A549 (cell line): Measurements from ENCODE around the gene ZNF385B. TPM values are rescaled to one million over a fixed set of nuclear protein-coding genes. Genes with fewer than 3 reads are reported as not detected.

Experiments used
- ATAC-seq, 2 experiments: fragments of 200-7000 bp in 1 of 2; fragments of >200 bp in 1 of 2; cut with Nextera tagmentation in 1 of 2; cut with Tn5 transposase in 1 of 2; 3 replicates each; pipeline versions ENCODE4 v1.8.0 to v1.9.1; 2018 to 2020; ENCODE audit warnings: mild to moderate bottlenecking in 1 of 2, moderate library complexity in 1 of 2
- CTCF ChIA-PET: fragments of 300-600 bp; sonication (Branson Sonifier 250); formaldehyde crosslinking; extraction: SDS; loops from one replicate; lab custom pipeline; 2021; ENCODE audit warnings: antibody characterized with exemption, inconsistent platforms; lab: Yijun Ruan, JAX
- POLR2A ChIA-PET: fragments of 350-600 bp; formaldehyde crosslinking; extraction: SDS; loops from one replicate; lab custom pipeline; 2021; ENCODE audit warnings: antibody characterized with exemption, inconsistent platforms; lab: Yijun Ruan, JAX
- DNase-seq, 2 experiments: peaks; one replicate each; pipeline versions ENCODE4 v3.0.0 to v3.0.0-alpha.2; 2011 to 2016; ENCODE audit warnings: low read depth in 1 of 2, low spot score in 1 of 2
- FAIRE-seq: peaks from 2 replicates; lab custom pipeline; 2011; peaks lifted over from hg19 to GRCh38; lab: Jason Lieb, UNC
- H3K27ac ChIP-seq, 2 experiments: fragments of >200 bp; sonication (Bioruptor Twin); formaldehyde crosslinking; 3 replicates each; pipeline ENCODE4 v1.5.1; 2016 to 2017
- H3K4me1 ChIP-seq: fragments of >200 bp; sonication (Bioruptor Twin); formaldehyde crosslinking; 3 replicates; pipeline ENCODE4 v1.6.1; 2016
- H3K4me2 ChIP-seq: fragments of >200 bp; sonication (Bioruptor Twin); formaldehyde crosslinking; 3 replicates; pipeline ENCODE4 v1.6.1; 2016
- H3K4me3 ChIP-seq: fragments of >200 bp; sonication (Bioruptor Twin); formaldehyde crosslinking; 3 replicates; pipeline ENCODE4 v1.5.1; 2016
- H3K9me3 ChIP-seq: fragments of >200 bp; sonication (Bioruptor Twin); formaldehyde crosslinking; 3 replicates; pipeline ENCODE4 v1.6.1; 2016
- CTCF ChIP-seq: fragments of >200 bp; sonication (Bioruptor Twin); formaldehyde crosslinking; IDR thresholded peaks from 3 replicates; pipeline ENCODE4 v1.5.1; 2016
- E2F6 ChIP-seq: IDR thresholded peaks from 2 replicates; pipeline ENCODE4 v1.6.1; 2012; ENCODE audit warnings: low read depth, borderline replicate concordance
- EP300 ChIP-seq, 2 experiments: fragments of >200 bp; sonication (Bioruptor Twin); formaldehyde crosslinking; IDR thresholded peaks; 2 replicates in 1 of 2; 3 replicates in 1 of 2; pipeline ENCODE4 v1.6.1; 2016 to 2017
- FOSL2 ChIP-seq, 2 experiments: fragments of 450-650 bp in 1 of 2; fragments of >200 bp in 1 of 2; sonication (Bioruptor Twin) in 1 of 2; formaldehyde crosslinking; IDR thresholded peaks; 2 replicates each; pipeline versions ENCODE4 v1.5.0 to v1.6.1; 2016 to 2020; ENCODE audit warnings: mild to moderate bottlenecking in 1 of 2, moderate library complexity in 1 of 2
- FOXS1 ChIP-seq: fragments of 250-450 bp; sonication (Bioruptor Pico); IDR thresholded peaks from 2 replicates; pipeline ENCODE4 v1.5.0; 2020; ENCODE audit warnings: mild to moderate bottlenecking, moderate library complexity
- HDAC2 ChIP-seq: fragments of 200-600 bp; sonication (generic); IDR thresholded peaks from 2 replicates; pipeline ENCODE4 v1.6.1; 2016
- HEYL ChIP-seq: fragments of 250-450 bp; sonication (Bioruptor Pico); IDR thresholded peaks from 2 replicates; pipeline ENCODE4 v1.8.0; 2021; ENCODE audit warnings: mild to moderate bottlenecking, moderate library complexity
- HMGXB4 ChIP-seq: fragments of 250-450 bp; sonication (Bioruptor Pico); IDR thresholded peaks from 2 replicates; pipeline ENCODE4 v1.5.0; 2021; ENCODE audit warnings: mild to moderate bottlenecking, moderate library complexity, borderline replicate concordance
- HOXB5 ChIP-seq: fragments of 250-450 bp; sonication (Bioruptor Pico); IDR thresholded peaks from 2 replicates; pipeline ENCODE4 v1.5.0; 2020; ENCODE audit warnings: mild to moderate bottlenecking, moderate library complexity
- JUN ChIP-seq, 2 experiments: fragments of >200 bp; sonication (Bioruptor Twin); formaldehyde crosslinking; IDR thresholded peaks; 2 replicates in 1 of 2; 3 replicates in 1 of 2; pipeline ENCODE4 v1.6.1; 2016 to 2017
- MAFK ChIP-seq: fragments of 450-650 bp; IDR thresholded peaks from 2 replicates; pipeline ENCODE4 v1.6.1; 2014; ENCODE audit not compliant: partially characterized antibody
- MYC ChIP-seq: IDR thresholded peaks from 2 replicates; pipeline ENCODE4 v1.6.1; 2012; ENCODE audit warnings: mild to moderate bottlenecking, inconsistent platforms, low read length, improper control_type of control experiment, borderline replicate concordance
- NFE2L2 ChIP-seq: fragments of 150-350 bp; conservative IDR thresholded peaks from 2 replicates; pipeline ENCODE4 v1.6.1; 2014; ENCODE audit warnings: low read length
- PHF8 ChIP-seq: fragments of 200-600 bp; sonication (generic); IDR thresholded peaks from 2 replicates; pipeline ENCODE4 v1.6.1; 2016; ENCODE audit warnings: low read depth, mild to moderate bottlenecking, antibody characterized with exemption, moderate library complexity, borderline replicate concordance
- POLR2AphosphoS2 ChIP-seq: conservative IDR thresholded peaks from 2 replicates; pipeline ENCODE4 v1.6.1; 2012; ENCODE audit warnings: low read length, improper control_type of control experiment, inconsistent platforms
- RAD21 ChIP-seq, 2 experiments: fragments of >200 bp in 1 of 2; sonication (Bioruptor Twin) in 1 of 2; formaldehyde crosslinking in 1 of 2; IDR thresholded peaks in 1 of 2; conservative IDR thresholded peaks in 1 of 2; 2 replicates in 1 of 2; 3 replicates in 1 of 2; pipeline ENCODE4 v1.6.1; 2012 to 2018; ENCODE audit warnings: inconsistent platforms in 1 of 2
- SMC3 ChIP-seq: fragments of >200 bp; sonication (Bioruptor Twin); formaldehyde crosslinking; IDR thresholded peaks from 3 replicates; pipeline ENCODE4 v1.6.1; 2018; ENCODE audit warnings: inconsistent platforms
- SREBF2 ChIP-seq: fragments of 450-650 bp; IDR thresholded peaks from 2 replicates; pipeline ENCODE4 v1.6.1; 2014; ENCODE audit warnings: mild to moderate bottlenecking, moderate library complexity
- USF2 ChIP-seq: fragments of 450-650 bp; IDR thresholded peaks from 2 replicates; pipeline ENCODE4 v1.6.1; 2014; ENCODE audit warnings: antibody characterized with exemption
- WGBS: methylation state at CpG from one replicate; pipeline ENCODE4 v1.1.6; 2017; ENCODE audit errors: missing lambda C conversion rate; 5-methylcytosine and 5-hydroxymethylcytosine counted together
- polyA plus RNA-seq, 4 experiments: library from polyadenylated mRNA; depleted of rRNA in 3 of 4; stranded (reverse); fragments of >200 nt; fragmentation: RNase III in 1 of 4; extraction: RNeasy Plus Mini Kit Qiagen cat#74134 plus additional on column Dnase treatment in 1 of 4; gene quantifications; 2 replicates in 3 of 4; 3 replicates in 1 of 4; pipeline ENCODE4 v1.2.3, GENCODE V29; 2011 to 2017
- TF ChIP-seq, protein P1 (sequence below): IDR thresholded peaks from 2 replicates; pipeline ENCODE4 v1.6.1; 2012

ZNF385B gene
- polyA plus RNA-seq, 2 of the 4 experiments (the other 2 are of a cell fraction), result not detected

GRCh38 chr2:179842498-179843153 lies 18.8 kb downstream of the ZNF385B start:
- FAIRE-seq, result no peak
- H3K4me1 ChIP-seq, result no peaks in the 10 kb centered on the region
- DNase-seq, result peak in 1 of 2 experiments; percentile 14
- H3K27ac ChIP-seq, result no peak overlapping the region
- CTCF ChIA-PET, result interaction anchor here (1.1 kb wide), 1 partner anchor 236 kb away, joined by 3 read pairs; no protein-coding TSS in a partner anchor
- no peak overlapping the region for H3K4me2 ChIP-seq
- POLR2A ChIA-PET, result no interaction called here
- ATAC-seq, result peak in 1 of 2 experiments; percentile 75; a peak in 2 of 6 replicates
- 38% methylated on average over 4 of the region's 4 CpGs for WGBS
- H3K9me3 ChIP-seq, result no peaks in the 10 kb centered on the region
- H3K4me3 ChIP-seq, result no peak overlapping the region
- TF ChIP-seq MAFK, result no peak
- TF ChIP-seq RAD21 (conservative IDR thresholded peaks at IDR 0.05 in 1 of 2, IDR thresholded peaks at IDR 0.05 in 1 of 2), result peak; percentile 42 to 51; a peak in 4 of 5 replicates
- TF ChIP-seq PHF8, result no peak
- TF ChIP-seq CTCF, result peak; percentile 17
- no peak for TF ChIP-seq NFE2L2
- TF ChIP-seq JUN (IDR thresholded peaks at IDR 0.05), result no peak
- TF ChIP-seq FOXS1 (CRISPR knock-in tag), result no peak
- 0 out of 3 replicates have a peak, but pooled peaks have one; percentile 17 for TF ChIP-seq SMC3
- TF ChIP-seq SREBF2, result no peak

GRCh38 chr2:179840840-179841239 lies 20.6 kb downstream of the ZNF385B start:
- POLR2A ChIA-PET, result no interaction called here
- no peak overlapping the region for H3K4me2 ChIP-seq
- H3K4me3 ChIP-seq, result no peak overlapping the region
- H3K4me1 ChIP-seq, result no peaks in the 10 kb centered on the region
- no peak for ATAC-seq
- TF ChIP-seq FOSL2 (IDR thresholded peaks at IDR 0.05), result no peak
- no peak for TF ChIP-seq FOSL2 (CRISPR knock-in tag; IDR thresholded peaks at IDR 0.05)
- no peak for TF ChIP-seq HOXB5 (CRISPR knock-in tag)
- no peak for TF ChIP-seq HEYL (CRISPR knock-in tag)
- peak; percentile 86 for TF ChIP-seq MAFK
- no peak for TF ChIP-seq EP300 (IDR thresholded peaks at IDR 0.05)
- no peak for TF ChIP-seq MYC
- H3K27ac ChIP-seq, result no peak overlapping the region
- no peak for FAIRE-seq
- no peak for DNase-seq
- CTCF ChIA-PET, result interaction anchor here (0.6 kb wide), 1 partner anchor 948 kb away, joined by 3 read pairs; no protein-coding TSS in a partner anchor
- no peaks in the 10 kb centered on the region for H3K9me3 ChIP-seq
- 5% methylated on average over 1 of the region's 1 CpG for WGBS

- CTCF ChIA-PET, result interaction anchor here (1.3 kb wide), 1 partner anchor 13 kb away, joined by 3 read pairs; no protein-coding TSS in a partner anchor
- TF ChIP-seq POLR2AphosphoS2 (no peak), HMGXB4 (CRISPR knock-in tag) (no peak), E2F6 (no peak), HDAC2 (no peak), FOSL2 (IDR thresholded peaks at IDR 0.05) (no peak), FOSL2 (CRISPR knock-in tag; IDR thresholded peaks at IDR 0.05) (no peak), USF2 (no peak)
- TF ChIP-seq, protein P1, sequence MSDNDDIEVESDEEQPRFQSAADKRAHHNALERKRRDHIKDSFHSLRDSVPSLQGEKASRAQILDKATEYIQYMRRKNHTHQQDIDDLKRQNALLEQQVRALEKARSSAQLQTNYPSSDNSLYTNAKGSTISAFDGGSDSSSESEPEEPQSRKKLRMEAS, result no peak
- WGBS, result 39% methylated on average over 4 of the region's 4 CpGs
- POLR2A ChIA-PET, result no interaction called here
- no peak for DNase-seq
- no peak overlapping the region for H3K4me2 ChIP-seq
- H3K4me3 ChIP-seq, result no peak overlapping the region
- no peak for ATAC-seq
- H3K9me3 ChIP-seq, result no peaks in the 10 kb centered on the region
- no peak overlapping the region for H3K27ac ChIP-seq
- H3K4me1 ChIP-seq, result no peaks in the 10 kb centered on the region
- no peak for FAIRE-seq
These were observed 24.0 kb downstream of the ZNF385B start for GRCh38 chr2:179837408-179837807.
